ENCODE measurements around the gene ZNF668.

GRCh38 chr16:31110106-31111034 lies 36.3 kb upstream of the ZNF668 start:
- no peak for TF ChIP-seq CTCF (conservative IDR thresholded peaks at IDR 0.05 in 1 of 2, IDR thresholded peaks at IDR 0.05 in 1 of 2; ENCODE audit: extremely low read depth in 1 of 2, insufficient read depth in 1 of 2, low read depth in 1 of 2, low read length in 2 of 2)
- no peak for TF ChIP-seq EZH2 (IDR thresholded peaks at IDR 0.05; ENCODE audit: borderline replicate concordance, low read length)
